Breast epithelium (tissue), 4 donors: ENCODE data around the gene MYO5B. TPM values are rescaled to one million over a fixed set of nuclear protein-coding genes. Genes with fewer than 3 reads are reported as not detected.

Source experiments
- DNase-seq, 2 donors: peaks; one replicate each; pipeline ENCODE4 v3.0.0-alpha.2; 2019; ENCODE audit warnings: low spot score in 2 of 2
- H3K27ac ChIP-seq, 2 donors: fragments of 200-600 bp; sonication (generic) in 1 of 2; one replicate each; pipeline ENCODE4 v1.5.1; 2016 to 2019; ENCODE audit warnings: mild to moderate bottlenecking in 1 of 2
- H3K27me3 ChIP-seq, 2 donors: fragments of 200-600 bp; sonication (generic) in 1 of 2; one replicate each; pipeline versions ENCODE4 v1.5.1 to v1.6.0; 2017 to 2019; ENCODE audit warnings: control low read depth in 1 of 2, mild to moderate bottlenecking in 1 of 2
- H3K36me3 ChIP-seq: fragments of 200-600 bp; one replicate; pipeline ENCODE4 v1.5.1; 2019
- H3K4me1 ChIP-seq, 2 donors: fragments of 200-600 bp; sonication (generic); one replicate each; pipeline ENCODE4 v1.5.1; 2016 to 2019; ENCODE audit warnings: control low read depth in 1 of 2
- H3K4me3 ChIP-seq, 3 donors: fragments of 200-600 bp; sonication (generic); 1 replicate in 2 of 3; 2 replicates in 1 of 3; pipeline ENCODE4 v1.5.1; 2016 to 2019; ENCODE audit warnings: mild to moderate bottlenecking in 3 of 3, moderate library complexity in 2 of 3
- H3K9me3 ChIP-seq, 2 donors: fragments of 200-600 bp; sonication (generic) in 1 of 2; one replicate each; pipeline ENCODE4 v1.5.1; 2016 to 2019; ENCODE audit warnings: control low read depth in 1 of 2
- CTCF ChIP-seq, 3 donors: fragments of 450-650 bp; IDR thresholded peaks; one replicate each; pipeline ENCODE4 v1.5.1; 2016 to 2017; ENCODE audit warnings: antibody characterized with exemption in 3 of 3, mild to moderate bottlenecking in 3 of 3, moderate library complexity in 3 of 3
- POLR2A ChIP-seq: fragments of 450-650 bp; IDR thresholded peaks from one replicate; pipeline ENCODE4 v1.6.1; 2016; ENCODE audit warnings: antibody characterized with exemption, mild to moderate bottlenecking, moderate library complexity
- POLR2AphosphoS5 ChIP-seq, 3 donors: sonication (generic); formaldehyde crosslinking; IDR thresholded peaks; one replicate each; pipeline ENCODE4 v1.6.1; 2017; ENCODE audit warnings: antibody characterized with exemption in 3 of 3
- intact Hi-C: fragments of 100-400 bp; cut with DNase I; formaldehyde crosslinking; loops from one replicate; pipeline ENCODE4 v1.15.1; 2023; ENCODE audit warnings: low total_unique reads
- total RNA-seq, 3 donors: library from RNA; depleted of rRNA; stranded (reverse); fragments of >200 nt; gene quantifications; one replicate each; pipeline ENCODE4 v1.1.0, GENCODE V29; 2016

The MYO5B gene
- total RNA-seq, 3 donors from 2014 or later = 2.4 to 53.1 (median 22.0) TPM

- H3K9me3 ChIP-seq = no peaks in the 10 kb centered on the region
These were observed 214.1 kb downstream of the MYO5B start for GRCh38 chr18:49980896-49981295.

DNA sequence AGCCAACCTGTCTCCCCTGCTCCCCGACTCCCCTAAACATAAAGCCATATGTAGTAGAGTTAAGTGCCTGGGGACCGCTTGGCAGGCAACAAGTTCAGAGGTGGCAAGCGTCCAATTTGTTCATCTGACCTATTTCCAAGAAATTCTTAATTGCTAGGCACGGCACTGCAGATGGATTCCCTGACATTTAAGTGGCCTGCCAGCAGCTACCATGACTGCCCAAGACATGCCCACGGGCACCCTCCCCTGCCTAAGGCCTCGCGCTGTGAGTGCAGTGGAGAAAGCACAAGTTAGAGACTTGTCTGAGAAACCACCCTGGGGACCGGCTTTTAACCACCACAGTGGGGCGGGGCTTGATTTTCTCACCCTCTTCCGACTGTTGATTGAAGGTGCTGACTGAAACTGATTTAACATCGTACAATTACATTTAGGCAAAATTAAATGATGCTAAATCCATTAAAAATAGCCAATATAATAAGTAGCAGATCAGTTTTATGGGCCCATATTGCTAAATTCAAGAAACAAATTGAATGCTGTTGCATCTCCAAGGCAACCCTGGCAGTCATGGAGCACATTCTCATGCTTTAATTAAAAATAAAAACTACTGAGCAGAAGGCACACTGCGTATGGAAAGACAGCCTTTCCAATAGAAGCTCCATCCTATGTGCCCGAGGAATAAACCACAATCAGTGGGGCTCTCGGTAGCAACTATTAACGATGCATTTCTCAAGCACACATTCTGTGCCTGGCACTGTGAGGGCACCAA, 218.0 kb downstream of the MYO5B start:
- intact Hi-C loops = no loop called here

More at GRCh38 chr18:49980896-49981295, 214.1 kb downstream of the MYO5B start:
- TF ChIP-seq POLR2A = no peak
- no peak for TF ChIP-seq CTCF (IDR thresholded peaks at IDR 0.05)
- TF ChIP-seq POLR2AphosphoS5 (IDR thresholded peaks at IDR 0.05) = no peak
- intact Hi-C loops = no loop called here
- no peak for DNase-seq
- Histone ChIP-seq H3K27me3 (no peaks in the 10 kb centered on the region), H3K27ac (no peak overlapping the region), H3K4me3 (no peak overlapping the region), H3K4me1 (no peaks in the 10 kb centered on the region), H3K36me3 (no peaks in the 10 kb centered on the region)

GRCh38 chr18:49976001-49976400, 218.9 kb downstream of the MYO5B start:
- intact Hi-C loops = no loop called here
- Histone ChIP-seq H3K27me3 (no peaks in the 10 kb centered on the region), H3K27ac (no peak overlapping the region), H3K36me3 (no peaks in the 10 kb centered on the region), H3K4me1 (no peaks in the 10 kb centered on the region), H3K4me3 (no peak overlapping the region), H3K9me3 (no peaks in the 10 kb centered on the region)
- no peak for DNase-seq
- TF ChIP-seq POLR2A = no peak
- TF ChIP-seq CTCF (IDR thresholded peaks at IDR 0.05) = no peak
- no peak for TF ChIP-seq POLR2AphosphoS5 (IDR thresholded peaks at IDR 0.05)

More for the DNA sequence above, 218.0 kb downstream of the MYO5B start:
- no peak for TF ChIP-seq POLR2AphosphoS5 (IDR thresholded peaks at IDR 0.05)
- TF ChIP-seq CTCF (IDR thresholded peaks at IDR 0.05) = no peak
- no peak for TF ChIP-seq POLR2A
- no peaks in the 10 kb centered on the region for H3K27me3 ChIP-seq
- no peak overlapping the region for H3K27ac ChIP-seq
- H3K4me1 ChIP-seq = no peaks in the 10 kb centered on the region
- DNase-seq = no peak
- no peaks in the 10 kb centered on the region for H3K9me3 ChIP-seq
- H3K36me3 ChIP-seq = no peaks in the 10 kb centered on the region
- no peak overlapping the region for H3K4me3 ChIP-seq

DNA sequence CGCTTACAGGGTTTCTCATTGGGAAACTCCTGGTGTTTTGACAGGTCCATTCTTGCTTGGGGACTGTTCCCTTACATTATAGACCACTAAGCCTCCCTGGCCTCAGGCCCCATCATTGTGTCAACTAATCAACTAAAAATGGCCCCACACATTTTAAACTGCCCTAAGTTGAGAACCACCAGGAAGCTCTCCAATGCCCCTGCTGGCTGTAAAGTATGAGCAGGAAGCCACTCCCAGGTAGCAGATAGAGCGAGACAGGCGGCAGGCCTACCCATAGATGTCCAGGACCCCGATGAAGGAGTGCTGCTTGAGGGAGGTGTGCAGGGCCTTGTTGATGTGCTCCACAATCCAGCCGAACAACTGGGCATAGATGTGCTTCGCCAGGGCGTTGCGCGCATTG, 220.9 kb downstream of the MYO5B start:
- no peaks in the 10 kb centered on the region for H3K36me3 ChIP-seq
- no peaks in the 10 kb centered on the region for H3K27me3 ChIP-seq
- H3K9me3 ChIP-seq = no peaks in the 10 kb centered on the region
- DNase-seq = no peak
- no peaks in the 10 kb centered on the region for H3K4me1 ChIP-seq
- no peak overlapping the region for H3K27ac ChIP-seq
- H3K4me3 ChIP-seq = no peak overlapping the region
- intact Hi-C loops = no loop called here
- TF ChIP-seq POLR2A (no peak), POLR2AphosphoS5 (IDR thresholded peaks at IDR 0.05) (no peak), CTCF (IDR thresholded peaks at IDR 0.05) (no peak)

DNA sequence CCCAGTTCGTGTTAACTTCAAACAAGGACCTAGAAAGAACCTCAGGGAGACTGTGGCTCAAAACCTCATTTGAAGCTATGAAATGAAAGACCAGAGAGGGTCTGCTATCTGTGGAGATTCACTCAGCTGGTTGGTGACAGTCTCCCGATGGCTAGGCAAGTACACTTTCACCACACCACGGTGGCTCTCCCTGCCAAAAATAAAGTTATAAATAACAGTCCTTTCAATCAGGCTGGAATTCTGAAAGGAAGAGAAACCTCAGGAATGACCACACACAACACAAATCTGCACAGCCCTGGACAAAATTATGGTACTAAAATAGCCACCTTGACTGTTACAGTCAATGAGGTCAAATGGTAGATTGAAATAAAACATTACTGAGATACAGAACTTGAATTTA, 221.4 kb downstream of the MYO5B start:
- TF ChIP-seq POLR2A (no peak), CTCF (IDR thresholded peaks at IDR 0.05) (no peak), POLR2AphosphoS5 (IDR thresholded peaks at IDR 0.05) (no peak)
- Histone ChIP-seq H3K27me3 (no peaks in the 10 kb centered on the region), H3K36me3 (no peaks in the 10 kb centered on the region), H3K4me1 (no peaks in the 10 kb centered on the region), H3K4me3 (no peak overlapping the region), H3K27ac (no peak overlapping the region), H3K9me3 (no peaks in the 10 kb centered on the region)
- intact Hi-C loops = no loop called here
- DNase-seq = no peak
